Mesothelial cell of epicardium (in vitro differentiated cells): ENCODE results near the gene DGCR2. TPM values are rescaled to one million over a fixed set of nuclear protein-coding genes. Genes with fewer than 3 reads are reported as not detected.
"Not testable (repeated sequence)": the region's sequence is repeated elsewhere in the genome, so short reads cannot be mapped to it uniquely, and the experiment has no call there.

Experiments used
- DNase-seq, 2 experiments: peaks; one replicate each; pipeline ENCODE4 v3.0.0; 2021; ENCODE audit warnings: low spot score in 2 of 2; ENCODE audit not compliant: unreplicated experiment in 2 of 2
- H3K27ac Mint-ChIP-seq: 2 replicates; pipeline ENCODE4 v1.8.0; 2021; ENCODE audit warnings: mixed read lengths
- H3K27me3 Mint-ChIP-seq: 2 replicates; pipeline ENCODE4 v1.8.0; 2021; ENCODE audit warnings: low read depth, mixed read lengths
- H3K36me3 Mint-ChIP-seq: 2 replicates; pipeline ENCODE4 v1.8.0; 2021; ENCODE audit warnings: mixed read lengths
- H3K4me1 Mint-ChIP-seq: 2 replicates; pipeline ENCODE4 v1.8.0; 2021; ENCODE audit warnings: mixed read lengths
- H3K4me3 Mint-ChIP-seq: 2 replicates; pipeline ENCODE4 v1.8.0; 2021; ENCODE audit warnings: mild to moderate bottlenecking, moderate library complexity, mixed read lengths
- H3K9me3 Mint-ChIP-seq: 2 replicates; pipeline ENCODE4 v1.8.0; 2021; ENCODE audit warnings: mixed read lengths
- total RNA-seq: library from RNA; stranded (reverse); gene quantifications from 3 replicates; pipeline ENCODE4 v1.2.1, GENCODE V29; 2021
- TF ChIP-seq, protein P1 (sequence below): fragments of 200-600 bp; sonication (generic); IDR thresholded peaks from one replicate; pipeline ENCODE4 v1.5.0; 2021; ENCODE audit warnings: antibody characterized with exemption; ENCODE audit not compliant: unreplicated experiment

DGCR2 gene
- total RNA-seq, 1 donor from 2014 or later: 78.3 TPM

- no peak overlapping the region for H3K27ac Mint-ChIP-seq
- H3K4me3 Mint-ChIP-seq: no peak overlapping the region
- H3K27me3 Mint-ChIP-seq: no peaks in the 10 kb centered on the region
- DNase-seq: no peak
- H3K36me3 Mint-ChIP-seq: peaks cover 9% of the 10 kb centered on the region
- no peaks in the 10 kb centered on the region for H3K9me3 Mint-ChIP-seq
- no peaks in the 10 kb centered on the region for H3K4me1 Mint-ChIP-seq
- TF ChIP-seq, protein P1, sequence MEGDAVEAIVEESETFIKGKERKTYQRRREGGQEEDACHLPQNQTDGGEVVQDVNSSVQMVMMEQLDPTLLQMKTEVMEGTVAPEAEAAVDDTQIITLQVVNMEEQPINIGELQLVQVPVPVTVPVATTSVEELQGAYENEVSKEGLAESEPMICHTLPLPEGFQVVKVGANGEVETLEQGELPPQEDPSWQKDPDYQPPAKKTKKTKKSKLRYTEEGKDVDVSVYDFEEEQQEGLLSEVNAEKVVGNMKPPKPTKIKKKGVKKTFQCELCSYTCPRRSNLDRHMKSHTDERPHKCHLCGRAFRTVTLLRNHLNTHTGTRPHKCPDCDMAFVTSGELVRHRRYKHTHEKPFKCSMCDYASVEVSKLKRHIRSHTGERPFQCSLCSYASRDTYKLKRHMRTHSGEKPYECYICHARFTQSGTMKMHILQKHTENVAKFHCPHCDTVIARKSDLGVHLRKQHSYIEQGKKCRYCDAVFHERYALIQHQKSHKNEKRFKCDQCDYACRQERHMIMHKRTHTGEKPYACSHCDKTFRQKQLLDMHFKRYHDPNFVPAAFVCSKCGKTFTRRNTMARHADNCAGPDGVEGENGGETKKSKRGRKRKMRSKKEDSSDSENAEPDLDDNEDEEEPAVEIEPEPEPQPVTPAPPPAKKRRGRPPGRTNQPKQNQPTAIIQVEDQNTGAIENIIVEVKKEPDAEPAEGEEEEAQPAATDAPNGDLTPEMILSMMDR: no peak
These were observed 42.5 kb downstream of the DGCR2 start for GRCh38 chr22:19079691-19080090.

- DNase-seq: no peak
- no peak overlapping the region for H3K27ac Mint-ChIP-seq
- no peaks in the 10 kb centered on the region for H3K27me3 Mint-ChIP-seq
- H3K4me3 Mint-ChIP-seq: no peak overlapping the region
- H3K36me3 Mint-ChIP-seq: peaks cover 16% of the 10 kb centered on the region
- TF ChIP-seq, protein P1: no peak
- H3K9me3 Mint-ChIP-seq: no peaks in the 10 kb centered on the region
- no peaks in the 10 kb centered on the region for H3K4me1 Mint-ChIP-seq
These were observed 46.8 kb downstream of the DGCR2 start for GRCh38 chr22:19075404-19075803.

DNA sequence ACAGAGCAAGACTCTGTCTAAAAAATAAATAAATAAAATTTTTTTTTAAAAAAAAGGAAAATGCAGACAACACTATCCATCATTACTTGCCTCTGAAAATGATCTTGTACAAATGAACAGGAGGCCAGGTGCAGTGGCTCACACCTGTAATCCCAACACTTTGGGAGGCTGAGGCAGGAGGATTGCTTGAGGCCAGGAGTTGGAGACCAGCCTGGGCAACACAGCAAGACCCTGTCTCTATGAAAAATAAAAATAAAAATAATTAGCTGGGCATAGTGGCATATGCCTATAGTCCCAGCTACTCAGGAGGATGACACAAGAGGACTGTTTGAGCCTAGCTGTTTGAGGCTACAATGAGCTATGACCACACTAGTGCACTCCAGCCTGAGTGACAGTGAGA, 49.4 kb downstream of the DGCR2 start:
- not testable (repeated sequence) for H3K4me1 Mint-ChIP-seq, H3K9me3 Mint-ChIP-seq, H3K27ac Mint-ChIP-seq, DNase-seq, H3K4me3 Mint-ChIP-seq, H3K27me3 Mint-ChIP-seq
- H3K36me3 Mint-ChIP-seq: peaks cover 28% of the 10 kb centered on the region

GRCh38 chr22:19070397-19071169, 51.6 kb downstream of the DGCR2 start:
- Mint-ChIP-seq H3K27ac (no peak overlapping the region), H3K27me3 (no peaks in the 10 kb centered on the region), H3K9me3 (no peaks in the 10 kb centered on the region), H3K4me3 (no peak overlapping the region), H3K4me1 (no peaks in the 10 kb centered on the region), H3K36me3 (peaks cover 30% of the 10 kb centered on the region)
- no peak for DNase-seq
- TF ChIP-seq, protein P1: no peak

DNA sequence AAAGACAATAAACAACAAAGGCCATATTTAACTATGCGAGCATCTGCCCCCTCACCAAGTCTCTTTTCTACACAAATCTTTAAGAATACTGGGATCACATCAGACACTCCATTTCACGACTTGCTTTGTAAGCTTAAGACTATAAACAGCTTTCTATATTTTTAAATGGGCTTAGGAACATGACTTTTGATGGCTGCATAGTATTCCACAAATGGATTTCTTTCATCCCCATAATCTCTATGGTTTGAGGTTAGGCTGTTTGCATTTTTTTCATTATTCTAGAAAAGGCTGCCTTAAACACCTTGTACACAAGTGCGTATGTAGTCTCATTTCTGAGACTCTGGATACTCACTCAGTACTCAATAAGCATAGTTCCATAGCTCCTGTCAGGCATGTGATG, 52.8 kb downstream of the DGCR2 start:
- DNase-seq: no peak
- no peaks in the 10 kb centered on the region for H3K9me3 Mint-ChIP-seq
- H3K36me3 Mint-ChIP-seq: peaks cover 34% of the 10 kb centered on the region

DNA sequence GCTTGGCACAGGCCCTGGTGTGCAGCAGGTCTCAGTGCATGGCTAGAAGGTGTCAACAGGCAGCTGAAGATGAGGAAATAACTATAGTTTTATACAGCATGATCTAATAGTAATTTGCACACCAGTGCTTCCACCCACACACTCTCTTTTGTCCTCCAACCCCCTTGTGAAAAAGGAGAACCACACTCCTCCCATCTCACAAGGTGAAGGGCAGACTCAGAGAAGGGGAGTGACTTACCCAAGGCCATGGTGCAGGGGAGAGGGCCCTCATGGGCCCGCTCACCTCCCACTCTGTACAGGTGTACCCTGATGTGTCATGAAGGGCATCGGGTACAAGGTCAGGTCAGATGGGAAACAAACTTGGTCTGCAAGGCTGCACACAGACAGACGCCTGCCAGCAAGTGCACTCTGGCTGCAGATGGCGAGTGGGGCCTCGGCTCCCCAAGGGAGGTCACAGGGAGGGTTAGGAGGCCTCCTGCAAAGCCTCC, 53.4 kb downstream of the DGCR2 start:
- no peak for DNase-seq
- TF ChIP-seq, protein P1: no peak
- no peak overlapping the region for H3K4me3 Mint-ChIP-seq

More for the DNA sequence above, 52.8 kb downstream of the DGCR2 start:
- TF ChIP-seq, protein P1: no peak
- no peaks in the 10 kb centered on the region for H3K27me3 Mint-ChIP-seq
- no peaks in the 10 kb centered on the region for H3K4me1 Mint-ChIP-seq
- no peak overlapping the region for H3K4me3 Mint-ChIP-seq
- no peak overlapping the region for H3K27ac Mint-ChIP-seq

More for the DNA sequence above, 53.4 kb downstream of the DGCR2 start:
- H3K27me3 Mint-ChIP-seq: no peaks in the 10 kb centered on the region
- H3K9me3 Mint-ChIP-seq: no peaks in the 10 kb centered on the region
- H3K4me1 Mint-ChIP-seq: no peaks in the 10 kb centered on the region
- no peak overlapping the region for H3K27ac Mint-ChIP-seq
- peaks cover 33% of the 10 kb centered on the region for H3K36me3 Mint-ChIP-seq
